ENCODE measurements around the gene NBPF8.
"Not testable (repeated sequence)": the region's sequence is repeated elsewhere in the genome, so short reads cannot be mapped to it uniquely, and the experiment has no call there.

NBPF8 gene

DNA sequence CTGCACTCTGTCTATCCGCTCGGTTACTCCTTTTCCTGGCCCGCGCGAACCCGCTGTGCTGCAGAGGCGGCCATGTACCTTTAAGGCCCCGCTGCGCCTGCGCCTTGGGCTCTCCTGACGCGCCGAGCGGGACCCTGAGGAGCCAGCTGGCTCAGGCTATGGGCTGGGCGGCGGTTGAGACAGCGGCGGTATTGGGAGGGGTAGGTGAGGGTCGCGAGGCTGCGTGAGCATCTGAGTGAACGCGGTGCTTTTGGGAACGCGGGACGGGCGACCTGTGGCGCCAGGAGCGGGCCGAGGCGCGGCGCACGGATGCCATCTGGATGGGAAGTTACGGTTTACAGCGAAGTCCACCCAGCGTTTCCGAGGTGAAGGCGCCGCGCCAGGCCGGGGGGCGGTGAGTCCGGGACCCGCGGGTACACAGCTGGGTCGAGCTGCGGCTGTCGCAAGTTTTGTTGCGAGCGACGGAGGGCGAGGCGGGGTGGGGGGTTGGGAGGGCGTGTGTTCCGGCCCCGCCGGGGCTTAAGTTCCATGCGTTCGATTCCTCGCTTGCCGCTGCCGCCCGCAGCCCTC is at the start of gene NBPF8:
NBPF8 (plus strand) TSS at position 125 of the 570 bp plus-strand sequence. CDS start 21,488 bp downstream, outside the sequence.
- Histone ChIP-seq H3K4me3 (ENCODE audit: low read depth, low read length) (peak within 1 kb of the TSS; percentile 62), H3K9ac (ENCODE audit: low read length) (peak within 1 kb of the TSS; percentile 34)
- H3K27ac ChIP-seq (ENCODE audit: low read depth, low read length); H3K9me3 ChIP-seq (ENCODE audit: control insufficient read depth, insufficient read depth, low read depth, low read length); H3K4me1 ChIP-seq (ENCODE audit: control insufficient read depth, insufficient read depth, low read length); H3K36me3 ChIP-seq (ENCODE audit: control insufficient read depth, insufficient read depth, low read length); H3K27me3 ChIP-seq (ENCODE audit: control insufficient read depth, insufficient read depth, low read length): not testable (repeated sequence)

DNA sequence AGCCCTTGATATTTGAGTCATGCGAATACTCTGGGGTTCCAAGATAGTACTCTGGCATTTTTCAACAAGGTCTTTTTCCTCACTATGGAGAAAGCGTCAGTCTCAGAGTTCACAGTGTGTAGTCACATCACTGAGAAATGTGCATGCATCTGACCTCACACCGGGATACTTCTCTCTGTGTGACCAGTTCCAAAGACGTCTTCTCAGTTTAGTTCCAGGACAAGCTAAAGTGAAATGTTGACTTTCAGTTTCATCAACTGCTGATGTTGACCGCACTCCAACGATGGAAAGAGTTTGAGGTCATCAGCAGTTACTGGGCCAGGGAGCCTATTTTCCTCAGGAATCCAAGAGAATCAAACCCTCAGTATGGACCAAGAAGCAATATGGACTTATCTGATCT is 47.1 kb upstream of the NBPF8 start:
- not testable (repeated sequence) for H3K36me3 ChIP-seq (ENCODE audit: control insufficient read depth, insufficient read depth, low read length); H3K4me3 ChIP-seq (ENCODE audit: low read depth, low read length); H3K27me3 ChIP-seq (ENCODE audit: control insufficient read depth, insufficient read depth, low read length); H3K9me3 ChIP-seq (ENCODE audit: control insufficient read depth, insufficient read depth, low read depth, low read length); H3K27ac ChIP-seq (ENCODE audit: low read depth, low read length); H3K9ac ChIP-seq (ENCODE audit: low read length); H3K4me1 ChIP-seq (ENCODE audit: control insufficient read depth, insufficient read depth, low read length)

DNA sequence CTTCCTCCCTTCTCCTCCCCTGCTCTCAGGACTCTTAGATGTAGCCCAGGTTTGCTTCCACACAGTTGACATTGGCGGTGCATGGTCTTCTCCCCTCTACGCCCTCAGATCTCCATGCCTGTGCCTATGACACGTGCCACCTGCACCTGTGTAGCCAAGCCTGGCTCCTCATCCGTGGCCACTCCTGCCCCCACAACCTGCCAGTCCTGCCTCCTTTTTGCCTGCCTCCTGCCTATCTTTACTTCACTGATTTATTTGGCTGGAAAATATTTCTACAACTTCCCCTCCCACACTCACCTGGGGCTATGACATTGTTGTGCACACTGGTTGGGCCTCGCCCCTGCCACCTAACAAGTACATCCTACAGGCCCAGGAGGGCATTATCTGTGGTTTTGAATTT is 28.2 kb upstream of the NBPF8 start:
- not testable (repeated sequence) for H3K9me3 ChIP-seq (ENCODE audit: control insufficient read depth, insufficient read depth, low read depth, low read length); H3K9ac ChIP-seq (ENCODE audit: low read length); H3K27me3 ChIP-seq (ENCODE audit: control insufficient read depth, insufficient read depth, low read length); H3K4me3 ChIP-seq (ENCODE audit: low read depth, low read length); H3K36me3 ChIP-seq (ENCODE audit: control insufficient read depth, insufficient read depth, low read length); H3K4me1 ChIP-seq (ENCODE audit: control insufficient read depth, insufficient read depth, low read length); H3K27ac ChIP-seq (ENCODE audit: low read depth, low read length)

DNA sequence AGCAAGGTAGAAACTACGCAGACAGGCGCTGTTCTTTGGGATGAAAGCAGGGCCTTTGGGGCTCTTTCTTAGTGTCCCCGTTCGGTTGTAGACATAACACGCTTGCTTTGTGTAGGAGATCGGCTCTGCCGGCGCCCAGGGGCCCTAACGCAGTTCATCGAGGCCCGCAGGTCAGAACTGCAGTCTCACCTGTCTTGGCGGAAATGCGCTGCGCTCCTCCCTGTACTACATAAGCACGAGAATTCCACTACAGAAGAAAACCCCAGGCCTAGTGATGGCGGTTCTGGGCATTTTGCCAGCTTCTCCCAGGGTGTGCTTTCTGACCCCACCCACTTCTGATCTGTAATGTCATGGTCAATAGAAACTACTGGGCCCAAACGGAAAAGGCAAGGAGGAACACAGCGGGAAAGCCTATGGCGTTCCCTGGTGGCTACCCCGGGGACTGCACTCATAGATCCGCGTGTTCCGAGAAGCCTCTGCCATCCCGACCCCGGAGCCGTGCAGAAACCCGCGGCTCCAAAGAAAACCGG is 26.2 kb upstream of the NBPF8 start:
- H3K9me3 ChIP-seq (ENCODE audit: control insufficient read depth, insufficient read depth, low read depth, low read length); H3K9ac ChIP-seq (ENCODE audit: low read length); H3K4me3 ChIP-seq (ENCODE audit: low read depth, low read length); H3K27me3 ChIP-seq (ENCODE audit: control insufficient read depth, insufficient read depth, low read length); H3K4me1 ChIP-seq (ENCODE audit: control insufficient read depth, insufficient read depth, low read length); H3K36me3 ChIP-seq (ENCODE audit: control insufficient read depth, insufficient read depth, low read length); H3K27ac ChIP-seq (ENCODE audit: low read depth, low read length): not testable (repeated sequence)

GRCh38 chr1:120391365-120391764 is 23.5 kb upstream of the NBPF8 start:
- H3K27ac ChIP-seq (ENCODE audit: low read depth, low read length); H3K36me3 ChIP-seq (ENCODE audit: control insufficient read depth, insufficient read depth, low read length); H3K27me3 ChIP-seq (ENCODE audit: control insufficient read depth, insufficient read depth, low read length); H3K9ac ChIP-seq (ENCODE audit: low read length); H3K4me1 ChIP-seq (ENCODE audit: control insufficient read depth, insufficient read depth, low read length); H3K4me3 ChIP-seq (ENCODE audit: low read depth, low read length); H3K9me3 ChIP-seq (ENCODE audit: control insufficient read depth, insufficient read depth, low read depth, low read length): not testable (repeated sequence)

GRCh38 chr1:120393316-120394232 is 21.3 kb upstream of the NBPF8 start:
- not testable (repeated sequence) for H3K27ac ChIP-seq (ENCODE audit: low read depth, low read length); H3K9ac ChIP-seq (ENCODE audit: low read length); H3K27me3 ChIP-seq (ENCODE audit: control insufficient read depth, insufficient read depth, low read length); H3K36me3 ChIP-seq (ENCODE audit: control insufficient read depth, insufficient read depth, low read length); H3K9me3 ChIP-seq (ENCODE audit: control insufficient read depth, insufficient read depth, low read depth, low read length); H3K4me1 ChIP-seq (ENCODE audit: control insufficient read depth, insufficient read depth, low read length); H3K4me3 ChIP-seq (ENCODE audit: low read depth, low read length)

- H3K27me3 ChIP-seq (ENCODE audit: control insufficient read depth, insufficient read depth, low read length); H3K27ac ChIP-seq (ENCODE audit: low read depth, low read length); H3K4me3 ChIP-seq (ENCODE audit: low read depth, low read length); H3K9me3 ChIP-seq (ENCODE audit: control insufficient read depth, insufficient read depth, low read depth, low read length); H3K4me1 ChIP-seq (ENCODE audit: control insufficient read depth, insufficient read depth, low read length); H3K36me3 ChIP-seq (ENCODE audit: control insufficient read depth, insufficient read depth, low read length); H3K9ac ChIP-seq (ENCODE audit: low read length): not testable (repeated sequence)
These were observed 9.5 kb upstream of the NBPF8 start for GRCh38 chr1:120405348-120405747.

- peak overlapping the region; percentile 62 for H3K4me3 ChIP-seq (ENCODE audit: low read depth, low read length)
- not testable (repeated sequence) for H3K27me3 ChIP-seq (ENCODE audit: control insufficient read depth, insufficient read depth, low read length); H3K9me3 ChIP-seq (ENCODE audit: control insufficient read depth, insufficient read depth, low read depth, low read length); H3K27ac ChIP-seq (ENCODE audit: low read depth, low read length); H3K36me3 ChIP-seq (ENCODE audit: control insufficient read depth, insufficient read depth, low read length); H3K9ac ChIP-seq (ENCODE audit: low read length); H3K4me1 ChIP-seq (ENCODE audit: control insufficient read depth, insufficient read depth, low read length)
These were observed 384 bp upstream of the NBPF8 start for GRCh38 chr1:120414451-120414850.

- not testable (repeated sequence) for H3K36me3 ChIP-seq (ENCODE audit: control insufficient read depth, insufficient read depth, low read length); H3K27ac ChIP-seq (ENCODE audit: low read depth, low read length); H3K27me3 ChIP-seq (ENCODE audit: control insufficient read depth, insufficient read depth, low read length); H3K4me1 ChIP-seq (ENCODE audit: control insufficient read depth, insufficient read depth, low read length); H3K9me3 ChIP-seq (ENCODE audit: control insufficient read depth, insufficient read depth, low read depth, low read length)
- H3K9ac ChIP-seq (ENCODE audit: low read length): peak overlapping the region; percentile 34
- H3K4me3 ChIP-seq (ENCODE audit: low read depth, low read length): peak overlapping the region; percentile 62
These were observed 692 bp downstream of the NBPF8 start for GRCh38 chr1:120415492-120415961.

GRCh38 chr1:120425063-120425462 is 10.2 kb downstream of the NBPF8 start:
- not testable (repeated sequence) for H3K9ac ChIP-seq (ENCODE audit: low read length); H3K4me3 ChIP-seq (ENCODE audit: low read depth, low read length); H3K4me1 ChIP-seq (ENCODE audit: control insufficient read depth, insufficient read depth, low read length); H3K27ac ChIP-seq (ENCODE audit: low read depth, low read length); H3K9me3 ChIP-seq (ENCODE audit: control insufficient read depth, insufficient read depth, low read depth, low read length); H3K36me3 ChIP-seq (ENCODE audit: control insufficient read depth, insufficient read depth, low read length)
- peaks cover 16% of the 10 kb centered on the region; the same call in 1 of the 2 replicates for H3K27me3 ChIP-seq (ENCODE audit: control insufficient read depth, insufficient read depth, low read length)

- not testable (repeated sequence) for H3K36me3 ChIP-seq (ENCODE audit: control insufficient read depth, insufficient read depth, low read length); H3K4me3 ChIP-seq (ENCODE audit: low read depth, low read length); H3K27me3 ChIP-seq (ENCODE audit: control insufficient read depth, insufficient read depth, low read length); H3K9ac ChIP-seq (ENCODE audit: low read length); H3K4me1 ChIP-seq (ENCODE audit: control insufficient read depth, insufficient read depth, low read length); H3K27ac ChIP-seq (ENCODE audit: low read depth, low read length); H3K9me3 ChIP-seq (ENCODE audit: control insufficient read depth, insufficient read depth, low read depth, low read length)
These were observed 16.8 kb downstream of the NBPF8 start for GRCh38 chr1:120431626-120432025.

Data from HUES6 (cell line).